CD4-positive, alpha-beta T cell treated with Interleukin-21 for 1 hour (primary cell): ENCODE results near the gene TOPAZ1.

Experiments used
- DNase-seq: peaks from one replicate; pipeline ENCODE4 v3.0.0-alpha.2; 2020

TOPAZ1 gene

GRCh38 chr3:44241706-44242105 is at the start of gene TOPAZ1:
Gene TOPAZ1, plus strand, starts transcription at chr3:44241886. Its CDS starts 168 bp downstream, at chr3:44242054.
- no peak for DNase-seq

- peak; percentile 65 for DNase-seq
Measured at GRCh38 chr3:44198284-44199269, 43.1 kb upstream of the TOPAZ1 start.

GRCh38 chr3:44206261-44206660 is 35.4 kb upstream of the TOPAZ1 start:
- no peak for DNase-seq

GRCh38 chr3:44206862-44207652 is 34.6 kb upstream of the TOPAZ1 start:
- DNase-seq: no peak

- peak; percentile 16 for DNase-seq
Measured at GRCh38 chr3:44208086-44208485, 33.6 kb upstream of the TOPAZ1 start.

- no peak for DNase-seq
Measured at GRCh38 chr3:44208568-44208967, 33.1 kb upstream of the TOPAZ1 start.

- DNase-seq: no peak
Measured at GRCh38 chr3:44210967-44211366, 30.7 kb upstream of the TOPAZ1 start.

GRCh38 chr3:44222337-44222736 is 19.3 kb upstream of the TOPAZ1 start:
- no peak for DNase-seq

- DNase-seq: no peak
Measured at GRCh38 chr3:44223299-44223698, 18.4 kb upstream of the TOPAZ1 start.

GRCh38 chr3:44224131-44224530 is 17.6 kb upstream of the TOPAZ1 start:
- DNase-seq: no peak

GRCh38 chr3:44226573-44226972 is 15.1 kb upstream of the TOPAZ1 start:
- no peak for DNase-seq

GRCh38 chr3:44227632-44228031 is 14.1 kb upstream of the TOPAZ1 start:
- no peak for DNase-seq

- no peak for DNase-seq
Measured at GRCh38 chr3:44228900-44229299, 12.8 kb upstream of the TOPAZ1 start.

GRCh38 chr3:44232407-44232806 is 9.3 kb upstream of the TOPAZ1 start:
- DNase-seq: no peak

- DNase-seq: no peak
Measured at GRCh38 chr3:44234648-44235268, 6.9 kb upstream of the TOPAZ1 start.

- DNase-seq: peak; percentile 64
Measured at GRCh38 chr3:44235604-44236484, 5.8 kb upstream of the TOPAZ1 start.

GRCh38 chr3:44236485-44236908 is 5.2 kb upstream of the TOPAZ1 start:
- no peak for DNase-seq

- no peak for DNase-seq
Measured at GRCh38 chr3:44237161-44237560, 4.5 kb upstream of the TOPAZ1 start.

- no peak for DNase-seq
Measured at GRCh38 chr3:44237665-44238064, 4.0 kb upstream of the TOPAZ1 start.

- DNase-seq: no peak
Measured at GRCh38 chr3:44238889-44239288, 2.8 kb upstream of the TOPAZ1 start.

- DNase-seq: no peak
Measured at GRCh38 chr3:44240061-44240460, 1.6 kb upstream of the TOPAZ1 start.

- no peak for DNase-seq
Measured at GRCh38 chr3:44242721-44243120, 1.0 kb downstream of the TOPAZ1 start.
